ENCODE measurements around the gene RNF17. TPM values are rescaled to one million over a fixed set of nuclear protein-coding genes. Genes with fewer than 3 reads are reported as not detected.

Gene RNF17
- total RNA-seq, 4 donors from 2014 or later, result 0.23 TPM; not detected in 3

- Histone ChIP-seq H3K4me1 (no peaks in the 10 kb centered on the region), H3K36me3 (no peaks in the 10 kb centered on the region), H3K27me3 (no peaks in the 10 kb centered on the region), H3K27ac (no peak overlapping the region), H3K9me3 (no peaks in the 10 kb centered on the region), H3K4me3 (no peak overlapping the region)
- no peak for DNase-seq
- no peak for TF ChIP-seq POLR2A (IDR thresholded peaks at IDR 0.05)
- TF ChIP-seq CTCF (IDR thresholded peaks at IDR 0.05 in 4 of 5, conservative IDR thresholded peaks at IDR 0.05 in 1 of 5), result no peak
- ATAC-seq, result no peak
- in situ Hi-C loops (cut with MboI; ENCODE audit: low sequenced_read_pairs in 4 of 4) (no loop called here), intact Hi-C loops (cut with DNase I; ENCODE audit: low total_unique reads) (no loop called here)
These were observed 78.7 kb downstream of the RNF17 start for GRCh38 chr13:24842549-24843274.

- no peak for DNase-seq
These were observed 87.6 kb downstream of the RNF17 start for GRCh38 chr13:24851546-24851945.

GRCh38 chr13:24854311-24854710 lies 90.3 kb downstream of the RNF17 start:
- intact Hi-C loops (cut with DNase I; ENCODE audit: low total_unique reads) (no loop called here), in situ Hi-C loops (cut with MboI; ENCODE audit: low sequenced_read_pairs in 4 of 4) (no loop called here)
- Histone ChIP-seq H3K4me1 (no peaks in the 10 kb centered on the region), H3K4me3 (no peak overlapping the region), H3K27ac (no peak overlapping the region), H3K27me3 (no peaks in the 10 kb centered on the region), H3K9me3 (no peaks in the 10 kb centered on the region), H3K36me3 (no peaks in the 10 kb centered on the region)
- ATAC-seq (no peak), DNase-seq (no peak)
- TF ChIP-seq POLR2A (IDR thresholded peaks at IDR 0.05), result no peak
- TF ChIP-seq CTCF (IDR thresholded peaks at IDR 0.05 in 4 of 5, conservative IDR thresholded peaks at IDR 0.05 in 1 of 5), result no peak

More at GRCh38 chr13:24851546-24851945, 87.6 kb downstream of the RNF17 start:
- H3K4me3 ChIP-seq, result no peak overlapping the region
- TF ChIP-seq POLR2A (IDR thresholded peaks at IDR 0.05) (no peak), CTCF (IDR thresholded peaks at IDR 0.05 in 4 of 5, conservative IDR thresholded peaks at IDR 0.05 in 1 of 5) (no peak)
- H3K9me3 ChIP-seq, result no peaks in the 10 kb centered on the region
- H3K36me3 ChIP-seq, result no peaks in the 10 kb centered on the region
- in situ Hi-C loops (cut with MboI; ENCODE audit: low sequenced_read_pairs in 4 of 4) (no loop called here), intact Hi-C loops (cut with DNase I; ENCODE audit: low total_unique reads) (no loop called here)
- H3K27ac ChIP-seq, result no peak overlapping the region
- H3K27me3 ChIP-seq, result no peaks in the 10 kb centered on the region
- ATAC-seq, result no peak
- no peaks in the 10 kb centered on the region for H3K4me1 ChIP-seq

GRCh38 chr13:24858953-24859352 lies 95.0 kb downstream of the RNF17 start:
- intact Hi-C loops (cut with DNase I; ENCODE audit: low total_unique reads), result no loop called here

More at GRCh38 chr13:24858953-24859352, 95.0 kb downstream of the RNF17 start:
- H3K9me3 ChIP-seq, result no peaks in the 10 kb centered on the region
- no peak overlapping the region for H3K27ac ChIP-seq
- in situ Hi-C loops (cut with MboI; ENCODE audit: low sequenced_read_pairs in 4 of 4), result no loop called here
- ATAC-seq (no peak), DNase-seq (no peak)
- TF ChIP-seq CTCF (IDR thresholded peaks at IDR 0.05 in 4 of 5, conservative IDR thresholded peaks at IDR 0.05 in 1 of 5) (no peak), POLR2A (IDR thresholded peaks at IDR 0.05) (no peak)
- no peaks in the 10 kb centered on the region for H3K4me1 ChIP-seq
- H3K4me3 ChIP-seq, result no peak overlapping the region
- H3K36me3 ChIP-seq, result no peaks in the 10 kb centered on the region
- H3K27me3 ChIP-seq, result no peaks in the 10 kb centered on the region

All from gastrocnemius medialis (tissue), 4 donors.